GM21786 (cell line): ENCODE data around the gene HEMGN.
"Not testable (repeated sequence)": the region's sequence is repeated elsewhere in the genome, so short reads cannot be mapped to it uniquely, and the experiment has no call there.

Experiments
- ATAC-seq: cut with Tn5 transposase; IDR thresholded peaks from one replicate; pipeline ENCODE4 v1.9.1; 2021; ENCODE audit not compliant: unreplicated experiment

Gene HEMGN

GRCh38 chr9:97966493-97966892 lies 28.5 kb upstream of the HEMGN start:
- ATAC-seq, result no peak

DNA sequence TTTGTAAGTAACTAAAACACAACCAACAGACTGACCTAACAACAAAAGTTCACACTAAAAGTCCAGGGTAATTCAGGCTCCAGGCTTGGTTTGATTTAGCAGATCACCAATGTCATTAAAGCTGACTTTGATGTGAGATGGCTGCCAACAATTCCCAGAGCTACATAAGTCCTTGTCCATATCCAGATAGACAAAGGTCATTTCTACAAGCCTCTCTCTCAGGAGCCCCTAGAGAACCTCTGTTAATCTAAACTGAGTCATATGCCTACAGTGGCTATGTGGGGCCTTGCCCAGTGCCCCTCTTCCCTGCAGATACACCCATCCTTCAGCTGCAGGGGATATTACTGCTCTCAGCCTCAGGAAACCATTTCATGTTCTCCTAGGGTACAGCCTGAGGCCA lies 26.9 kb upstream of the HEMGN start:
- ATAC-seq, result no peak

- ATAC-seq, result no peak
These were observed 25.3 kb upstream of the HEMGN start for GRCh38 chr9:97963232-97963631.

GRCh38 chr9:97962575-97962974 lies 24.6 kb upstream of the HEMGN start:
- no peak for ATAC-seq

DNA sequence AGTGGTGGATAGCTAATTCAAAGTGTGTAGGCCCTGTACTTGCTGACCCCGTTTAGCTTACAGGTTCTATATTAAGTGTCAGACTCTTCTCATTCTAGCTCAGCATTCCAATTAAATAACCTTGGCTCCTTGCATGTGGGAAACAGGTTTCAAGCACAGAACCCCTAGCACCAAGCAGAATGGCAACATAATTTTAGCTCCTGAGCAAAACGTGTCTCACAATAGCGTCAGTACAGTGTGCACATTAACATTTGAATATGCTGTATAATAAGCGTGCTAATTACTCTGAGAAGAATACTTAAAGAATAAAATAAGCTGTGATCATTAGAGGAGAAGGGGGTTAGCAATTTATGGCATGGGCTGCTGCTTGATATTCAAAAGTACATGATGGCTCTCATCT lies 24.2 kb upstream of the HEMGN start:
- ATAC-seq, result no peak

DNA sequence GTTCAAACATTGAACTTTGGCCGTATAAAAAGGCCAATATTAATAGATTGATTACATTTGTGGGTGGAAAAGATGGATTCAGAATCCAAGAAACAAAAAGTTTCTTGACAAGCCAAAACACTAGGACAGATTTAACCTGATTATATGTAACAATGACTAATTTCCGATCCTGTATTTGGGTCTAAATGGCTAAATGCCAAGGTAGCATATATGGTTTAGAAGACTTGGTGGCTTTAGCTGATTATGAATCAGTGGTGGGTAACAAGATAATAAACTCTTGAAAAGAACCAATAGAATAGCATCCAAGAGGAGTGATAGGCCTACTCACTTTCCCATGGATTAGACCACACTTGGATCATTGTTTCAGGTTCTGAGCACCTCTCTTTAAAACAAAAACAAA lies 23.4 kb upstream of the HEMGN start:
- ATAC-seq, result no peak

DNA sequence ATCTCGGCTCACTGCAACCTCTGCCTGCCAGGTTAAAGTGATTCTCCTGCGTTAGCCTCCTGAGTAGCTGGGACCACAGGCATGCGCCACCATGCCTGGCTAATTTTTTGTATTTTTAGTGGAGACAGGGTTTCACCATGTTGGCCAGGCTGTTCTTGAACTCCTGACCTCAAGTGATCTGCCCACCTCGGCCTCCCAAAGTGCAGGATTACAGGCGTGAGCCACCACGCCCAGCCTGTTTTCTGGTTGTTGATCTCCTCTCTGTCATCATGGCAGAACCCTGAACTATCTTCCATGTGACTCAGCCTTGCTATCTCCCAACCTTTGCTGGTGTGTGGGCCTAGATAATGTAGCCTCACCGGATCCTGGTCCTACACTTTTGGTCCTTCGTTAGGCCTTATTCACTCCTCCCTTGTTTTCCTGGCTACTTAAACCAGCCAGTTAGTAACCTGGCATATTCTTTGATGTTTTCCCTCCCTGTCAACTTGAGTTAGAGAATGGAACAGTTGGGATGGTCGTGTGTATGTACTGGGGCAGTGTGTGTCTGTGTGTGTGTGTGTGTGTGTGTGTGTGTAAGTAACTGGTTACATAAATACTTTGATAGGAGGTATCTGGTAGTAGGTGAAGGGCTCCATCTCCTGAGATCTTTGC lies 22.8 kb upstream of the HEMGN start:
- not testable (repeated sequence) for ATAC-seq

GRCh38 chr9:97959585-97959984 lies 21.6 kb upstream of the HEMGN start:
- ATAC-seq, result no peak

GRCh38 chr9:97958812-97959511 lies 21.0 kb upstream of the HEMGN start:
- ATAC-seq, result no peak

DNA sequence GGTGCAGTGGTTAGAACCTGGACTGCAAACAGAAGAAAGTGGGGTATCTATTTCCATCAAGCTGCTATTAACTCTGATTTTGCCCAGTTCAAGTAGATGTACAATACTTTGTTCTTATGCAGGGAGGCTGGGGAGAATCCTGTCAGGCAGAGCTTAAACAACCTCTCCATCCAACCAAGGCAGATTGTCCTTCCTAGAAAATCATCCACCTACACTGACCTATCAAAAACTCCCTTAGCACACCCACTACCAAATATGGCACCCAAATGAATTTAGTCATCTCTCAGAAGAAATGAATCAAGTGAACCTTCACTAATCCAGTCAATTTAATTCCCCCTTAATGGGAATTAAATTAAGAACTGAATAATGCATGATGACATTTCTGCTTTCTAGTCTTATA lies 18.4 kb upstream of the HEMGN start:
- no peak for ATAC-seq

GRCh38 chr9:97954550-97954989 lies 16.6 kb upstream of the HEMGN start:
- ATAC-seq, result peak; percentile 86

GRCh38 chr9:97950873-97951272 lies 12.9 kb upstream of the HEMGN start:
- not testable (repeated sequence) for ATAC-seq

- ATAC-seq, result not testable (repeated sequence)
These were observed 9.1 kb upstream of the HEMGN start for GRCh38 chr9:97947094-97947493.

DNA sequence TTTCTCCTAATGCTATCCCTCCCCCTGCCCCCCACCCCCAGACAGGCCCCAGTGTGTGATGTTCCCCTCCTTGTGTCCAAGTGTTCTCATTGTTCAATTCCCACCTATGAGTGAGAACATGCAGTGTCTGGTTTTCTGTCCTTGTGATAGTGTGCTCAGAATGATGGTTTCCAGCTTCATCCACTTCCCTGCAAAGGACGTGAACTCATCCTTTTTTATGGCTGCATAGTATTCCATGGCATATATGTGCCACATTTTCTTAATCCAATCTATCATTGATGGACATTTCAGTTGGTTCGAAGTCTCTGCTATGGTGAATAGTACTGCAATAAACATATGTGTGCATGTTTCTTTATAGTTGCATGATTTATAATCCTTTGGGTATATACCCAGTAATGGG lies 7.5 kb upstream of the HEMGN start:
- not testable (repeated sequence) for ATAC-seq

GRCh38 chr9:97944612-97945011 lies 6.6 kb upstream of the HEMGN start:
- ATAC-seq, result no peak

- no peak for ATAC-seq
These were observed 5.4 kb upstream of the HEMGN start for GRCh38 chr9:97943308-97943855.

DNA sequence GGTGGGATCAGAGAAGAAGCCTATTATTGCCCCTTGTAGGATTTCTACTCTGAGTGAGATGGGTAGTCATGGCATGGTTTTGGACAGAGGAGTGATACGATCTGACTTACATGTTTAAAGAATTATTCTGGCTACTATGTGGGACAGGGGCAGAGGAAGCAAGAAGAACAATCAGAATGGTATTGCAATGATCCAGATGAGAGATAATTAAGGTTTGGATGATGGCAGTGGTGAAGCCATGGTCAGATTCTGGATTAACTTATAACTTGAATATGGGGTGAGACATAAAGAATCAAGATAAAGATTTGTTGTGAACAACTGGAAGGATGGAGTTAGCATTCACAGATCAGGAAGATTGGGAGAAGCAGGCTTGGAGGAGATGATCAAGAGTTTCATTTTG lies 3.4 kb upstream of the HEMGN start:
- ATAC-seq, result no peak

DNA sequence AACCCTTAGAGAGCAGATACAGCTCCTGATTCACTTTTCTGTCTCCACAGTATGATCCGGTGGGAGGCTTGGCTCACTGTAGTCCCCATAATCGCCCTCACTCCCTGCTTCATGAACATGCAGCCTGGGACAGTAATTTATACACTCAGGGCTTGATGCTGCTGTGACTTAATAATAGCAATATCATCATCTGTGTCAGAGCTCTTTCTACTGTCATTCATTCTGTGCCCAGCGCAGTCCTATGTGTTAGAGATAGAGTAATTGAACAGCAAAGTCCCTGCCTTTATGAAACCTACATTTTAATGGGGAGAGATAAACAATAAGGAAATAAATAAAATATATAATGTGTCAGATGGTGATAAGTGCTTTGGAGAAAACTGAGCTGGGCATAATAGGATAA lies 2.8 kb upstream of the HEMGN start:
- no peak for ATAC-seq

DNA sequence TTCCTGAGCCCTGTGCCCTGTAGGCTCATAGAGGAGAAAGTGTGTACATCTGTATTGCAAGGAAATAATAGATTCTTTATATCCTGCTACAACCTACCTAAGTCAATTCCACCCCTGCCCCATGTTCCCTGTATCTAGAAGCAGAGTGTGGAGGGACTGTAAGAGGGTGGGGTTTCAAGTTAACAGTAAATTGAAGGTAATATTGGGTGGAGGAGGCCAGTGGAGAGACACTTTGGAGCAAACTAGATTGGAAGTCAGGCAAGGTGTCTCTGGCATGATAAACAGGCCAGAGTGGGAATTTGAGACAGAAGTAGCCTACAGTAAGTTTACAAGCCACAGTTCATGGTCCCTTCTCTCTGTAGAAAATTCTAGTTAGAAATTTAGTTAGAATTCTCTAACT lies 2.3 kb upstream of the HEMGN start:
- no peak for ATAC-seq

GRCh38 chr9:97936998-97937397 lies 974 bp downstream of the HEMGN start:
- no peak for ATAC-seq

DNA sequence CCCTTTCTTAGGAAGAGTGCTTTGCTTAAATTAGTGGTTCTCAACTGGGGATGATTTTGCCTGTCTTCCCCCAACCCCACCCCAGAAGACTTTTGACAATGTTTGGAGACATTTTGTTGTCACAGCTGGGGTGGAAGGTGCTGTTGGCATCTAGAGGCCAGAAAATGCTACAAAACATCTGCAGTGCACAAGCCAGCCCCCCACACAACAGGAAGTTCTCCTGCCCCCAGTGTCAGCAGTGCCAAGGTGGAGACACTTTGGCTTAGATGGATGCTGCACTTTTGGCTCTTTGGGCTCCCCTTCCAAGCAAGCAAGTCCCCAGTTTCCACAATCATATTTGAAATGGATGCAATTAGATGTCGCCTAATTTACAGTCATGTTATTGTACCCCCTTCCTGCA lies 2.7 kb downstream of the HEMGN start:
- ATAC-seq, result no peak

DNA sequence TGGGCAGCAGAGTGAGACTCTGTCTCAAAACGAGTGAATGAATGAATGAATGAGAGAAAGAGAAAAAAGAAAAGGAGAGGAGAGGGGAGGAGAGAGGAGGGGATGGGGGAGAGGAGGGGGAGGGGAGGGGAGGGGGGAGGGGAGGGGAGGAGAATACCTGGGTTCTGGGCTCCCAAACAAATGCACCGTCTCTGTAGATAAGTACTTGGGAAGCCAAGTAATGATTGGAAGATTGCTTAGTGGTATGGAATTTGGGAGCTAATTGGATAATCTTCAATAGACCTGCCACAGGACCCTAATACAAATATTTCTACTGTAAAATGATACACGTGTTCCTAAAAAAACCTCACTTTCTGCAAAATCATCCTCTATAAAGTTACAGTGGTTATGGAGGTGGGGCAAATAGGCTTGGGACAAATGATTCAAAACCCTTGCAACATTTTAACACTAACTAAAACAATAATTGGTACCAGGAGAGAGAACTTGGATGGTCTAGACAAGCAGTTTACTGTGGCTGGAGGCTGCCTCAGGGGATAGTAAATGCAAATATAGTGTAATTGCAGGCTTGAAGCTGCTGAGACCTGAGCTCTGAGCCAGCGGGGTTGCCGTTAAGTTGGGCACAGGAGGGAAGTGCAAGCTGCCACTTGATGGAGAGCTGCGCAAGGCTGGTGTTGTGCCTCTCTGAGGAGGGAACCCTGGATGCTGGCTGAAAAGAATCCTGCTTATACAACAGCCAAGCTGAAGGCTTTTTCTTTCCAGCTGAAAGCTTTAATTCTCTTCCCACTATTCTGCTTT lies 3.5 kb downstream of the HEMGN start:
- no peak for ATAC-seq
